Gastrocnemius medialis (tissue), 4 donors: Measurements from ENCODE around the gene THRAP3. TPM values are rescaled to one million over a fixed set of nuclear protein-coding genes. Genes with fewer than 3 reads are reported as not detected.
A peak's percentile ranks its signal among the peaks of the same experiment; 100 is the strongest.

ENCODE experiments used
- ATAC-seq, 2 donors: fragments of 150-250 bp; one replicate each; pipeline ENCODE4 v1.9.1; 2016
- DNase-seq, 2 donors: peaks; one replicate each; pipeline ENCODE4 v3.0.0-alpha.2; 2019
- H3K27ac ChIP-seq, 4 donors: fragments of 200-600 bp; sonication (generic); 1 replicate in 1 of 4; 2 replicates in 3 of 4; pipeline ENCODE4 v1.5.1; 2016 to 2018; ENCODE audit warnings: mild to moderate bottlenecking in 2 of 4, moderate library complexity in 1 of 4
- H3K27me3 ChIP-seq, 3 donors: fragments of 200-600 bp; sonication (generic) in 2 of 3; 1 replicate in 1 of 3; 2 replicates in 2 of 3; pipeline versions ENCODE4 v1.5.1 to v1.6.0; 2016 to 2019; ENCODE audit warnings: mild to moderate bottlenecking in 1 of 3, moderate library complexity in 1 of 3
- H3K36me3 ChIP-seq, 2 donors: fragments of 200-600 bp; sonication (generic) in 1 of 2; one replicate each; pipeline ENCODE4 v1.5.1; 2017 to 2018
- H3K4me1 ChIP-seq, 2 donors: fragments of 200-600 bp; sonication (generic) in 1 of 2; one replicate each; pipeline ENCODE4 v1.5.1; 2016 to 2017; ENCODE audit warnings: mild to moderate bottlenecking in 2 of 2
- H3K4me3 ChIP-seq, 4 donors: fragments of 200-600 bp; sonication (generic) in 3 of 4; 1 replicate in 1 of 4; 2 replicates in 3 of 4; pipeline ENCODE4 v1.5.1; 2016 to 2019; ENCODE audit warnings: mild to moderate bottlenecking in 2 of 4
- H3K9me3 ChIP-seq, 3 donors: fragments of 200-600 bp; sonication (generic) in 2 of 3; 1 replicate in 1 of 3; 2 replicates in 2 of 3; pipeline ENCODE4 v1.5.1; 2016 to 2019
- CTCF ChIP-seq, 5 experiments: fragments of 450-650 bp in 3 of 5; fragments of 200-600 bp in 2 of 5; sonication (generic) in 2 of 5; IDR thresholded peaks in 4 of 5; conservative IDR thresholded peaks in 1 of 5; 1 replicate in 4 of 5; 2 replicates in 1 of 5; pipeline ENCODE4 v1.5.1; 2016 to 2019; ENCODE audit warnings: antibody characterized with exemption in 5 of 5, mild to moderate bottlenecking in 3 of 5, moderate library complexity in 3 of 5
- POLR2A ChIP-seq, 2 donors: fragments of 450-650 bp; IDR thresholded peaks; one replicate each; pipeline ENCODE4 v1.6.1; 2017; ENCODE audit warnings: antibody characterized with exemption in 2 of 2, mild to moderate bottlenecking in 2 of 2, moderate library complexity in 2 of 2
- in situ Hi-C, 4 donors: fragments of 200-750 bp; cut with MboI; loops; one replicate each; pipeline versions ENCODE4 v1.15.0 to v1.8.0; 2017; ENCODE audit warnings: low sequenced_read_pairs in 4 of 4
- intact Hi-C: fragments of 100-400 bp; cut with DNase I; formaldehyde crosslinking; loops from one replicate; pipeline ENCODE4 v1.15.1; 2023; ENCODE audit warnings: low total_unique reads
- total RNA-seq, 4 donors: library from RNA; depleted of rRNA; stranded (reverse); fragments of >200 nt; gene quantifications; one replicate each; pipeline versions ENCODE4 v1.1.0 to v1.2.3, GENCODE V29; 2016

Gene THRAP3
- total RNA-seq, 4 donors from 2014 or later = 88.2 to 174 (median 146) TPM

GRCh38 chr1:36329817-36330216, 105.6 kb downstream of the THRAP3 start:
- Histone ChIP-seq H3K36me3 (no peaks in the 10 kb centered on the region), H3K9me3 (no peaks in the 10 kb centered on the region), H3K4me1 (peaks cover 0 to 10% of the 10 kb centered on the region in 2 donors), H3K4me3 (no peak overlapping the region), H3K27ac (no peak overlapping the region), H3K27me3 (no peaks in the 10 kb centered on the region)
- intact Hi-C loops (no loop called here), in situ Hi-C loops (loop anchor here in 1 of 4 donors (10.0 kb wide), 1 partner anchor 95 kb away; no protein-coding TSS in a partner anchor)
- TF ChIP-seq CTCF (IDR thresholded peaks at IDR 0.05 in 4 of 5, conservative IDR thresholded peaks at IDR 0.05 in 1 of 5) (no peak), POLR2A (IDR thresholded peaks at IDR 0.05) (no peak)
- ATAC-seq = no peak
- DNase-seq = no peak

GRCh38 chr1:36330940-36331339, 106.7 kb downstream of the THRAP3 start:
- H3K4me1 ChIP-seq = peaks cover 0 to 10% of the 10 kb centered on the region in 2 donors
- H3K4me3 ChIP-seq = no peak overlapping the region
- H3K9me3 ChIP-seq = no peaks in the 10 kb centered on the region
- H3K27me3 ChIP-seq = no peaks in the 10 kb centered on the region
- DNase-seq (no peak), ATAC-seq (no peak)
- H3K27ac ChIP-seq = no peak overlapping the region
- in situ Hi-C loops (loop anchor here in 1 of 4 donors (10.0 kb wide), 1 partner anchor 94 kb away; no protein-coding TSS in a partner anchor), intact Hi-C loops (no loop called here)
- no peak for TF ChIP-seq POLR2A (IDR thresholded peaks at IDR 0.05)
- TF ChIP-seq CTCF (IDR thresholded peaks at IDR 0.05 in 4 of 5, conservative IDR thresholded peaks at IDR 0.05 in 1 of 5) = no peak
- H3K36me3 ChIP-seq = no peaks in the 10 kb centered on the region

GRCh38 chr1:36337830-36338229, 113.6 kb downstream of the THRAP3 start:
- no peak for ATAC-seq
- in situ Hi-C loops = loop anchor here in 1 of 4 donors (10.0 kb wide), 1 partner anchor 87 kb away; no protein-coding TSS in a partner anchor

GRCh38 chr1:36339215-36339614, 115.0 kb downstream of the THRAP3 start:
- intact Hi-C loops (no loop called here), in situ Hi-C loops (loop anchor here in 1 of 4 donors (10.0 kb wide), 1 partner anchor 86 kb away; no protein-coding TSS in a partner anchor)
- Histone ChIP-seq H3K4me1 (peaks cover 14 to 20% of the 10 kb centered on the region in 2 donors), H3K9me3 (no peaks in the 10 kb centered on the region), H3K36me3 (peaks cover 0 to 20% of the 10 kb centered on the region in 2 donors), H3K27ac (peak overlapping the region in 1 of 4 donors; percentile 12), H3K27me3 (no peaks in the 10 kb centered on the region), H3K4me3 (no peak overlapping the region)
- TF ChIP-seq CTCF (IDR thresholded peaks at IDR 0.05 in 4 of 5, conservative IDR thresholded peaks at IDR 0.05 in 1 of 5) = no peak
- no peak for TF ChIP-seq POLR2A (IDR thresholded peaks at IDR 0.05)
- DNase-seq (no peak), ATAC-seq (no peak)

More at GRCh38 chr1:36337830-36338229, 113.6 kb downstream of the THRAP3 start:
- intact Hi-C loops = no loop called here
- no peak overlapping the region for H3K4me3 ChIP-seq
- H3K9me3 ChIP-seq = no peaks in the 10 kb centered on the region
- H3K27me3 ChIP-seq = no peaks in the 10 kb centered on the region
- H3K36me3 ChIP-seq = peaks cover 0 to 20% of the 10 kb centered on the region in 2 donors
- no peak for TF ChIP-seq POLR2A (IDR thresholded peaks at IDR 0.05)
- TF ChIP-seq CTCF (IDR thresholded peaks at IDR 0.05 in 4 of 5, conservative IDR thresholded peaks at IDR 0.05 in 1 of 5) = no peak
- no peak for DNase-seq
- no peak overlapping the region for H3K27ac ChIP-seq
- peaks cover 4 to 7% of the 10 kb centered on the region in 2 donors for H3K4me1 ChIP-seq
